ENCODE measurements around the gene THG1L. TPM values are rescaled to one million over a fixed set of nuclear protein-coding genes. Genes with fewer than 3 reads are reported as not detected.
"Not testable (repeated sequence)": the region's sequence is repeated elsewhere in the genome, so short reads cannot be mapped to it uniquely, and the experiment has no call there.

THG1L gene
- polyA plus RNA-seq (2012; ENCODE audit: low read depth, missing spikeins) = 22.3 TPM

DNA sequence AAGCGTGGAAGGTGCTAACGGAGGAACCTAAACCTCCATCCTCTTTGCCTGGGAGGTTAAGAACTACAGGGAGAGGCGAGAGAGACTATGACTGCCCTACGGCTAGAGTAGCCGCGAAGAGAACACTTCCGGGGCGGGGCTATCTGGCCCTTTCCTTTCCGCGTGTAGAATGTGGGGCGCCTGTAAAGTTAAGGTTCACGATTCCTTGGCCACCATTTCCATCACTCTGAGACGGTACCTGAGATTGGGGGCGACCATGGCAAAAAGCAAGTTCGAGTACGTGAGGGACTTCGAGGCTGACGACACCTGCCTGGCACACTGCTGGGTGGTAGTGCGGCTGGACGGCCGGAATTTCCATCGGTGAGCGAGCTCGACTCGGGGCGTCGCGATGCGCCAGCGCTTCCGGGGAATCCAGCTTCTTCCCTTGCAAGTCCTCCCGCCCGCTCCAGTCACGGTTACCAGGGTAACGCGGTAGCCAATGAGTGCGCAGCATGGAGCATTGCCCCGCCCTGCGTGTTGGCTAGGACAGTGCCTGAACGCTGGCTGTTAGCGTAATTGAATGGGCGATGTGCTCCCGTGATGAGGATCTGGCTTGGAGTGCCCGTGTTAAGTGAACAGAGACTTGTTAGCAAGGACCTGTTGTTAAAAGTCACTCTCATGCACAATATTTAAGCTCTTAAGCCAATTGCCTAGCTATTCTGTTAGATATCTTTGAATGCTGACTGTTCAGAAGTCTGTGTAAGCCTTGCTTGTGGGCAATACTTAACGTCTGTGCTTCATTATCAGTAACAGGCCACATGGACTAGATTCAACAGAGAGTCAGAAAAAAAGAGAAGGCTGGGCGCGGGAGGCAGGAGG, at the start of gene THG1L:
Gene THG1L, plus strand, starts transcription at position 149 of the 858 bp plus-strand sequence. Its CDS starts 21 bp downstream, at position 170.
- peak; percentile 100 for FAIRE-seq
- DNase-seq (ENCODE audit: insufficient read length, low spot score) = peak; percentile 71
- TF ChIP-seq SPI1 (IDR thresholded peaks at IDR 0.05; ENCODE audit: low read depth, low read length) (no peak), POU2F2 (IDR thresholded peaks at IDR 0.05; ENCODE audit: low read depth, low read length) (peak; percentile 72), TAF1 (IDR thresholded peaks at IDR 0.05; ENCODE audit: low read depth, low read length) (peak; percentile 88), PAX5 (IDR thresholded peaks at IDR 0.05; ENCODE audit: insufficient read depth, low read length, severe bottlenecking) (no peak), POLR2A (IDR thresholded peaks at IDR 0.05; ENCODE audit: low read depth, low read length) (peak; percentile 95), POLR2AphosphoS5 (IDR thresholded peaks at IDR 0.05; ENCODE audit: low read depth, low read length) (peak; percentile 96)

DNA sequence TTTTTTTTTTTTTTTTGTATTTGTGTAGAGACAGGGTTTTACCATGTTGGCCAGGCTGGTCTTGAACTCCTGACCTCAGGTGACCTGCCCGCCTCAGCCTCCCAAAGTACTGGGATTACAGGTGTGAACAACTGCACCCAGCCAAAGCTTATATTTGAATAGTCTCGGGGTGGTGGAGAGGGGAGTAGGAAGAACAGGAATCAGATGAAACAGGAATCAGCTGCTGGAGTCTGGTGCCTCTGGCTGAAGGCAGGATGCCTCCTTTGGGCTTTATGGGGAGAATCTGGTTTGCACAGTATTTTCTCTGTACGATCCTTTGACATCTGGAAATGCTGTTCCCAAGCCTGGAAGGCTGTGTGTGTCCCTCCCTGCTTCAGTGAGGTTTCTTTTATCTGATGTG, 49.0 kb upstream of the THG1L start:
- TF ChIP-seq PAX5 (IDR thresholded peaks at IDR 0.05; ENCODE audit: insufficient read depth, low read length, severe bottlenecking) (no peak), TAF1 (IDR thresholded peaks at IDR 0.05; ENCODE audit: low read depth, low read length) (no peak), POLR2AphosphoS5 (IDR thresholded peaks at IDR 0.05; ENCODE audit: low read depth, low read length) (no peak), SPI1 (IDR thresholded peaks at IDR 0.05; ENCODE audit: low read depth, low read length) (no peak), POU2F2 (IDR thresholded peaks at IDR 0.05; ENCODE audit: low read depth, low read length) (no peak), POLR2A (IDR thresholded peaks at IDR 0.05; ENCODE audit: low read depth, low read length) (no peak)
- no peak for DNase-seq (ENCODE audit: insufficient read length, low spot score)
- no peak for FAIRE-seq

DNA sequence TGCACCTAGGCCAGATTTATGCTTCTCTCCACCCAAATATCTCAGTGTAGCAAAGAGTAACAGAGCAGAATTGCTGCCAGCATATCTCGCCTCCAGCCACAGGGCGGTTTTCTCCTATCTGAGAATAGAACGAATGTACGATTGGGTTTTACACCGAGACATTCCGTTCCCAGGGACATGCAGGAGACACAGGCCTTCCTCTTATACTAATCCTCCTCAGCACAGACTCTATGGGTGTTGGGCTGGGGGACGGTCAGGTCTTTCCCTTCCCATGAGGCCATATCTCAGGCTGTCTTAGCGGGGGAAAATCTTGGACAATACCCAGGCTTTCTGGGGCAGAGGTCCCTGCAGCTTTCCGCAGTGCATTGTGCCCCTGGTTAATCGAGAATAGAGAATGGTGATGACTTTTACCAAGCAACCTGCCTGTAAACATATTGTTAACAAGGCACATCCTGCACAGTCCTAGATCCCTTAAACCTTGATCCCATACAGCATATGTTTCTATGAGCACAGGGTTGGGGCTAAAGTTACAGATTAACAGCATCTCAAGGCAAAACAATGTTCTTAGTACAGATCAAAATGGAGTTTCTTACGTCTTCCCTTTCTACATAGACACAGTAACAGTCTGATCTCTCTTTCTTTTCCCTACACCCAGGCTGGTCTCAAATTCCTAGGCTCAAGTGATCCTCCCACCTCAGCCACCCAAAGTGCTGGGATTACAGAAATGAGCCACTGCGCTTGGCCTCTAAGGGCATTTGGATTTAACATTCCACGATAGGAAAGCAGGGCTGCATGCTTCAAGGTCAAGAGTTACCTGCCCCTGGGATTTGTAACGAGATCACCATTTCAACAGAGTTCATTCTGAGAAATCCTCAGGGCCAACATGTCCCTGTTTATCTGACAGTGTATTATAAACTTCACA, 44.7 kb upstream of the THG1L start:
- not testable (repeated sequence) for FAIRE-seq; DNase-seq (ENCODE audit: insufficient read length, low spot score)

DNA sequence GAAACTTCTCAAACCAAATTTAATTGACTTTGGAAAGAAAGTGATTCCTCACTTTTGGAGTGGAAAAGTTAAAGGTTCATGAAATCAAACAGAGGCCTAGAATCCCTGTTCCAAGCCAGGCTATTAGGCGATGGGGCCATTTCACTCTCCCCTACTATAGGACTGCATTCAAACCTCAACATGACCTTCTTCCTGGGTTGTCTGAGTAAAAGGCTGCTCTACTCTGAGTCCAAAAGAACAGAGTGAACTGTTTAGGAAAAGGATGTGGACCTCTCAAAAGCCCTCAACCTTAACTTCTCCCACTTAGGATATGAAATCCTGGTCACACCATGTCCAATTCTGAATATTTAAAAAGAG, 44.0 kb upstream of the THG1L start:
- TF ChIP-seq POU2F2 (IDR thresholded peaks at IDR 0.05; ENCODE audit: low read depth, low read length) (no peak), SPI1 (IDR thresholded peaks at IDR 0.05; ENCODE audit: low read depth, low read length) (no peak), POLR2AphosphoS5 (IDR thresholded peaks at IDR 0.05; ENCODE audit: low read depth, low read length) (no peak), POLR2A (IDR thresholded peaks at IDR 0.05; ENCODE audit: low read depth, low read length) (no peak), PAX5 (IDR thresholded peaks at IDR 0.05; ENCODE audit: insufficient read depth, low read length, severe bottlenecking) (no peak), TAF1 (IDR thresholded peaks at IDR 0.05; ENCODE audit: low read depth, low read length) (no peak)
- no peak for DNase-seq (ENCODE audit: insufficient read length, low spot score)
- peak; percentile 78 for FAIRE-seq

DNA sequence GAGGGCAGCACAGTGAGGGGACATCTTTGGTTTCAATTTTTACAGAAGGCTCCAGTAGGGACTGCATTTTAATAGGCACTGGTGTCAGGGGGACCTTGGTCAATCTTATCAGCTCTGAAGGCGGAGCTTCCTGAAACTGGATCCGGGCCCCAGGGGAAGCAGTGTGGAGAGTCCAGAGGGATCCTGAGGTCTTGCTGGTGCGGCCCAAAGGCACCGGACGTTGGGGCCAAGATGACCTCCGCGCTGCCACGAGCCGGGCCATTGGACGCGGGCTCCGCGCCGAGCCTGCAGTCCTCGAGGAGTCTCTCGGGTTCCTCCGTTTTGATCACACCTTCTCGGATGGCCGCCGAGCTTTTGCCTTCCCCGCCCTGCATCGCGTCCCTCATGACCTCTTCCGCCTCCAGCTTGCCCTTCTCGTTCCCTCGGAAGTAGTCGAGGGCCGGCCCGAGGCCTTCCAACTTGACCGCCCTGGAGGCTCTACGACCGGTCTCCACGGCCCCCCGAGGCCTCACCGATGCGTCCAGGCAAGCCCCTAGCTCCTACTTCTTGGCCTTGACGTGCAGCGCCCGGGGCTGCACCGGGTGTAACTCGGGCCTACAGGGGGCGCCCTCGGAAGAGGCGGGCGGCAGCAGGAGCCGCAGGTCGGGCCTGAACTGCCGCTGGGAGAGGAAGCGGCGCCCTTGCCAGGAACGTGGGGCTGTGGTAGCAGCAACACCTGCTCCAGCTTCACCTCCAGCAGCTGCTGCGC, 41.1 kb upstream of the THG1L start:
- FAIRE-seq (no peak), DNase-seq (ENCODE audit: insufficient read length, low spot score) (no peak)
- TF ChIP-seq POLR2AphosphoS5 (IDR thresholded peaks at IDR 0.05; ENCODE audit: low read depth, low read length) = no peak
- TF ChIP-seq POLR2A (IDR thresholded peaks at IDR 0.05; ENCODE audit: low read depth, low read length) = no peak
- no peak for TF ChIP-seq PAX5 (IDR thresholded peaks at IDR 0.05; ENCODE audit: insufficient read depth, low read length, severe bottlenecking)
- no peak for TF ChIP-seq SPI1 (IDR thresholded peaks at IDR 0.05; ENCODE audit: low read depth, low read length)
- no peak for TF ChIP-seq POU2F2 (IDR thresholded peaks at IDR 0.05; ENCODE audit: low read depth, low read length)
- TF ChIP-seq TAF1 (IDR thresholded peaks at IDR 0.05; ENCODE audit: low read depth, low read length) = no peak

DNA sequence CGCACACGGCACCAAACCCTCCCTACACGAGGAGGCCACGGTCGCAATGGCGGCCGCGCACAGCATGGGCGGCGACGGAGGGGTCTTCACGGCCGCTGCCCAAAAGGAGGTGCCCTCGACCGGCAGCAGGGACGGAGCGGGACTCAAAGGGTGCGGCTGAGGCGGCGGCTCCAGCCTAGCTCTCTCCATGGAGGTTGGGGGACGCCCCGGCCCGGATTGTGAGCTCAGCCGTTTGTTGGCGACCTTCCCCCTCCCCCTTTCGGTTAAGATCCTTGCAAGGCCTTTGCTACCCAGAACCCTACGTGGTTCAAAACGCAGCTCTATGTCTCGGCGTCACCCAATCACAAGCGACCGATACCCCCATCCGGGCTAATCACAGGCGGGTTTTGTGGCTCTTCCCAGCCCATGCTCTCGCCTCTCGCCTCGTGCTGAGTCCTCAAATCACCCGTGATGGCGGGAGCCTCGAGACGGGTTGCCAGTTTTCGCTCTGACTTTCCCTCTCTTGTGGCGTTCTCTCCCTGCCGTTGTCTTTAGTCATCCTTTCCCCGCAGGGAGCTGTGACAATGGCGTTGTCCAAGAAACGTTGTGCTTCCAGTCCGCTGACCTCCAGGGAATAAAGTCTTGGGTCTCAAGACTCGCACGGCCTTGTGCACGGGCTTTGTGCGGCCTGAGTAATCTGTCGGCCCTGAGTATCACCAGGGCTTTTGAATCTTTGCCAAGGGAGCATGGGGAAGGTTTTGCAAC, 40.4 kb upstream of the THG1L start:
- no peak for FAIRE-seq
- TF ChIP-seq POU2F2 (IDR thresholded peaks at IDR 0.05; ENCODE audit: low read depth, low read length) (no peak), TAF1 (IDR thresholded peaks at IDR 0.05; ENCODE audit: low read depth, low read length) (no peak), SPI1 (IDR thresholded peaks at IDR 0.05; ENCODE audit: low read depth, low read length) (no peak), POLR2A (IDR thresholded peaks at IDR 0.05; ENCODE audit: low read depth, low read length) (no peak), PAX5 (IDR thresholded peaks at IDR 0.05; ENCODE audit: insufficient read depth, low read length, severe bottlenecking) (no peak), POLR2AphosphoS5 (IDR thresholded peaks at IDR 0.05; ENCODE audit: low read depth, low read length) (no peak)

DNA sequence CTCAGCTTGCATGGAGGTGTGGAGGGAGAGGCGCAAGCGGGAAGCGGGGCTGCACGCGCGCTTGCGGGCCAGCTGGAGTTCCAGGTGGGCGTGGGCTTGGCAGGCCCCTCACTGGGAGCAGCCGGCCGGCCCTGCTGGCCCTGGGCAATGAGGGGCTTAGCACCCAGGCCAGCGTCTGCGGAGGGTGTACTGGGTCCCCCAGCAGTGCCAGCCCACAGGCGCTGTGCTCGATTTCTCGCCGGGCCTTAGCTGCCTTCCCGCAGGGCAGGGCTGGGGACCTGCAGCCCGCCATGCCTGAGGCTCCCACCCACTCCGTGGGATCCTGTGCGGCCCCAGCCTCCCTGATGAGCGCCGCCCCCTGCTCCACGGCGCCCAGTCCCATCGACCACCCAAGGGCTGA, 37.4 kb upstream of the THG1L start:
- DNase-seq (ENCODE audit: insufficient read length, low spot score); FAIRE-seq: not testable (repeated sequence)

More for the DNA sequence above, 40.4 kb upstream of the THG1L start:
- no peak for DNase-seq (ENCODE audit: insufficient read length, low spot score)

DNA sequence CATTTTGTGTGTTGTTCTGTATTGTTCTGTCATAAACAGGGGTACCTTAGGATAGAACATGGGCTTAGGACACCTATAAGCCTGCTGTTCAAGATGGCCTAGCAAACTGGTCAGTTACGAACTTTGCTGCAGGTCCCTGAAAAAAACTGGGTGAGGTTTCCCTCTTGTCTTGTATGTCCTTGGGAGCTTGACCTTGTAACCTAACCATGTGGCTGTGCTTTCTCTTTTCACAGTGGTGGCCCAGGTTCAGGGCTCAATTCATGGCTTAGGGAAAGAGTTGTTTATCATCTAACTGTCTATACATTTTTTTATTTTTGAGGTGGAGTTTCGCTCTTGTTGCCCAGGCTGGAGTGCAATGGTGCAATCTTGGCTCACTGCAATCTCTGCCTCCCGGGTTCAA, 35.1 kb upstream of the THG1L start:
- not testable (repeated sequence) for DNase-seq (ENCODE audit: insufficient read length, low spot score); FAIRE-seq

DNA sequence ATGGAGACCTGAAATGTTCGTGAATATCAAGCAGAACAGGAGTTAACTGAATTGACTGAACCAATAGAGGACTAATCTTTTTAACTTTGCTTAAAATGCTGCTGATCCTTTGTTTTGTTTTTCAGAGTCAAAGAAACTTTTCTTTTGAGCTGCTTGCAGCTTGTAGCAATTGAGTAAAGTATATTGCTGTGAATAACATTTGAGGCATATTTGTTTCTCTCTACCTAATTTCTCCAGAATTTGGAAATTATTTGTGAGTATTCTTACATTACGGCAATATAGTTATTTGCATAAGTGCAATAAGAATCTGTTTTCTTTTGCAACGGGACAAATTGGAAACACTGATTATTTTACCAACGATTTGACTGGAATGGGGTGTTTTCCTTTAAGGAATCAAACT, 32.5 kb upstream of the THG1L start:
- not testable (repeated sequence) for DNase-seq (ENCODE audit: insufficient read length, low spot score); FAIRE-seq

Measured in GM12891 (cell line).